ENCODE results near the gene RBM7.

Gene RBM7, protein sequence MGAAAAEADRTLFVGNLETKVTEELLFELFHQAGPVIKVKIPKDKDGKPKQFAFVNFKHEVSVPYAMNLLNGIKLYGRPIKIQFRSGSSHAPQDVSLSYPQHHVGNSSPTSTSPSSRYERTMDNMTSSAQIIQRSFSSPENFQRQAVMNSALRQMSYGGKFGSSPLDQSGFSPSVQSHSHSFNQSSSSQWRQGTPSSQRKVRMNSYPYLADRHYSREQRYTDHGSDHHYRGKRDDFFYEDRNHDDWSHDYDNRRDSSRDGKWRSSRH

DNA sequence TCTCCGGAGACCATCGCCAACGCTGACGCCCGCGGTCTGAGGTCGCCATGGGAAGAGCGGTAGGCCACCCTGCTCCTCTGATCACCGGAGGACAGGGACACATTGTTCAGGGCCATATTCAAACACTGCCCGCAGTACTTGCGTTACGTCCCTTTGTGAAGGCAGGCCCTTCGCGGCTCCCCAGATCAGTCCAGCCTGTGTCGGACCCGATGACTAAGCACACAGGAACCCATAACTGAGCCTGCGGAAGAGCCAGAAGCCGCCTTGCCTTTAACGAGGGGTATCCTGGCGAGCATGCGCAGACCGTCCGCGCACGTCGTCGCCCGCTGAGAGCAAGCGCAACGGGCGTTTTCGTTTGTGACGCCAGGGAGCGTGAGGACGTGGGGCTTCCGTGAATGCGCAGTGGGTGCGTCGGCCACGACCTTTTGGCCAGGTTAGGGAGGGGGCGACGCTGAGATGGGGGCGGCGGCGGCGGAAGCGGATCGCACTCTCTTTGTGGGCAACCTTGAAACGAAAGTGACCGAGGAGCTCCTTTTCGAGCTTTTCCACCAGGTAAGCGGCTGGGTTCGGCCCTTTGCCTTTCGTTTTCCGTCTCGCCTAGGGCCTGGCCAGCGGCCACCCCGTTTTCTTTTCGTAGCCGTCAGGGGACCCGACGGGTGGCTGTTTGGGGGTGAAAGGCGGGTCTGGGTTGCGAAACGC, at the start of gene RBM7, which contains the start of gene C11orf71:
Gene RBM7 (plus strand): TSS at position 451 of the 699 bp plus-strand sequence. CDS start 6 bp downstream, at position 457.
Gene C11orf71 (minus strand): TSS at position 296 of the 699 bp plus-strand sequence. CDS start 180 bp downstream, at position 116.
- DNase-seq (ENCODE audit: low spot score), result peak; percentile 97

DNA sequence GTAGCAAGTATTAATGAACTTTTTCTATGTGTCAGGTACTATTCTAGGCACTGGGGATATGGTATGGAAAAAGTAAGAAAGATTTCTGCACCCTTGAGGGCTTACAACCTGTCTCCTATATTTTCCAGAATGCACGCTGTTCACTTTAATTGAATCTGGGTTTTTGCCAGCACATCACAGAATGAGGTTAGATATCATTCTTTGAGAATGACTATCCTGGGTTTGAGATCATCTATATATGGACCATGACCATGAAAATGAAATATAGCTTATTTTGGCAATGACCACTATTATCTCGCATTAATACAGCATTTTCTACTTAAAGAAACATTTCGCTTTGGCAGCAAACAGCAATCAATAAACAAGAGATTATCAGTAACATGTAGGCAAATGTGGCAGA, 47.0 kb upstream of the RBM7 start:
- DNase-seq (ENCODE audit: low spot score), result no peak

DNA sequence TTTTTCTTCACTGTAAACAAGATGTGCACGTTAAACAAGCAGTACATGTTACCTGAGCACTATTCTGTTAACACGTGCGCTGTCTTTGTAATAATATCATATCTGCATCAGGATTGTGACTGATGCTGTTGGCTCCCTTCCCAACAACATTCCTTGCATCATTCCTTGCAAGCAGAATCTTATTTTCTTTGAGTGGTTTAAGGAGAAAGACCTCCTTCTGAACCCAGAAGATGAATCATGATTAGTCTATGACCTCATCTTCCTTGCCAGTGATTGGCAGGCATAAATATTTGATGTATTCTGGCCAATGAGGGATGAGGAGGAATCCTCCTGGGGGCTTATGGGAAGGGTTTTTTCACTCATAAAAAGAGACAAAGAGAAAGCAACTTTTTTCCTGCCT, 46.4 kb upstream of the RBM7 start:
- DNase-seq (ENCODE audit: low spot score), result no peak

DNA sequence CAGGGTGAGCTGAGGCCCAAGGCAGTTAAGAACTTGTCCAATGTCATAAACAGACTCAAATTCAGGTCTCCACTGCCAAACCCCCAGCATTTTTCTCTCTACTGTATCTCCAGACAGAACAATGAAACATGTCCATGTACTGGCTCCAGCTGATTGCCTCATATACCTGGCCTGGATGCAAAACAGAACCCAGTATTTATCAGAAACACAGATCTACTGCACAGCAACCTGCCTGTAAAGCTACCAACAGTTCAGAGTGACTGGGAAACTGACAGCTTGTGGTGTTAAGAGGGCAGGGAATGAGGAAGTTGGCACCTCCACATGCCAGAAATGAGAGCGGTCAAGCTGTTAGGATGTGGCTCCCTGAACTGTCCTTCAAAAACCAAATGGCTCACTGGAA, 41.8 kb upstream of the RBM7 start:
- no peak for DNase-seq (ENCODE audit: low spot score)

DNA sequence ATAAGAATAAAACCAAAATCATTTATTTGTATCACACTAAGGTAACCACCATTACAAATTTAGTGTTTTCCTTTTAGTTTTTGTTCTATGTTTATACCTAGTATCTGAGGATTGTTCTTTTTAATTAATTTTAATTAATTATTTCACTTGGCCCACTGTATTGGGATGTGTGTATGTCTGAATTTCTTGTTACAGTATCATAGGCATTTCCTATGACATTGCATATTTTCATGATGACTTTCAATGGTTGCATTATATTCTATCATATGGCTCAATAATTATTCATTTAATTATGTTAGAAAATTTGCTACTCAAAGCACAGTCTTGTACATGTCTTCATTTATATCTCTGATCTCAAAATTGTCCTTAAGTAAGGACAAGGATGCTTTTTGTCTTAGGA, 41.1 kb upstream of the RBM7 start:
- DNase-seq (ENCODE audit: low spot score), result no peak

DNA sequence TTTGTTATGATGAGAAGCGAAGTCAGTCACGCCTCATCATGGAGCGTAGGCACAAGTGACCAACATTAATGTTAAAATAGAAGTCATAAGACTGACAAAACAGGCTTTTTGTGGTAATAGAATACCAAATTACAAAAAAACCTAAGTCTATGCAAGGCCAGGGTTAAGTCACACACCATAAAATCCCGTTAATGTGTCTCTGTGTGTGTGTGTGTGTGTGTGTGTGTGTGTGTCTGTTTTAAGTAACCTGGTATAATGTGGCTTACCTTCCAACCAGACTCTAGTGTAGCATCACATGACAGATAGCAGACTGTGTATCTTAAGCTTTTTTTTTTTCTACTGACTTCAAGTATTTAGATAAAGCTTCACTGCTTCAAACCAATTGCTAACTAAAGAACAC, 38.1 kb upstream of the RBM7 start:
- no peak for DNase-seq (ENCODE audit: low spot score)

DNA sequence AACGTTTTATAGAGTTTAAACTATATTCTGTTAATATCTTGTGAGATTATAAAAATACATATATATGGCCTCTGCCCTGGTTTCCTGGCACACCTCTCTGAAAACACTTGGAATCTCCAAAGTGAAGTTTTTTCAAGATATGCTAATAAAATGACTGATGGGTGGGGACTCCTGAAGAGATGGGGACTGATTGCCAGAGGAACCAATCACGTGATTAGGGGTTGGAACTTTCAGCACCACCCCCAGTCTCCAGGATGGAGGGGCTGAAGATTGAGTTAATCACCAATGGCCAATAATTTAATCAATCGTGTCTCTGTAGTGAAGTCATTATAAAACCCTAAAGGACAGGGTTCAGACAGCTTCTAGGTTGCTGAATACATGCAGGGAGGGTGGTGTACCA, 37.5 kb upstream of the RBM7 start:
- no peak for DNase-seq (ENCODE audit: low spot score)

DNA sequence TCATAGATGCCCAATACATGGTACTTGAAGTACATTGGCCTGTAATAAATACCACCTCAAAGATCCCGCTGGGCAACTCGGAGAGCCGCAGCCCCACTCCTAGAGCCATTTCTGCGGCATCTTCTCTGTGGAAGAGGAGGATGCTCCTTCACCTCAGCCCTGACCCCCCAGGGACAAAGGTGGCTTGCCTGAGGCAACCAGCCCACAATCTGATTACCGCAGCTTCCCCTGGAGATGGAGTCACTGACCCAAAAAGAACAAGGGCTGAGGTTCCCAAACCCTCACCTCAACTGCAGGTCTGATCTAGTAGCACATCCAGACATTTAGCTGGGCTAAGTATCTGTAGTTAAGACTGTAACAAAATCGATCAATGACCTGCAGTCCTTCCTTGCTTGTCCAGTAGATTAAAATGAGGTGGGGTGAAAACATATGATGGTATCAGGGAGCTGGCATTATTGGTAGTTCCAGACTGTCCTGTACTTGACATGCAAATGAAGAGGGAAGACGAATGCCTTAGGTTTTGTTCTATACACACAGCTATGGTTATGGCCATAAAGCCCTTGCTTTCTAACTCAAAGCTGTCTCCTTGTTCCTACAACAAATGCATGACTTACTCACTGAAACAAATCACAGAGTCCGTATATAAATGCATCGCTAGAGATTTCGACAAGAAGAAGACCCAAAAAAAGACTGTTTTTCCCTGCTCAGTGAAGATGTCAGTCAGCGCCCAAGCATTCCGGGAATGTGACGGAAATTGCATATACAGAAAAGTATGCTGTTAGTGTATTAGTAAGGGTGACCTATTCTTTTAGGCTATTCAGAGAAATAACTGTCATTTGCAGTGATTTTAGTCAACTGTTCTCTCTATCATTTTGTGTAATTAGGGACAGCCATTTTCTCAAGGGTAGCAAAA, 33.9 kb upstream of the RBM7 start:
- no peak for DNase-seq (ENCODE audit: low spot score)

DNA sequence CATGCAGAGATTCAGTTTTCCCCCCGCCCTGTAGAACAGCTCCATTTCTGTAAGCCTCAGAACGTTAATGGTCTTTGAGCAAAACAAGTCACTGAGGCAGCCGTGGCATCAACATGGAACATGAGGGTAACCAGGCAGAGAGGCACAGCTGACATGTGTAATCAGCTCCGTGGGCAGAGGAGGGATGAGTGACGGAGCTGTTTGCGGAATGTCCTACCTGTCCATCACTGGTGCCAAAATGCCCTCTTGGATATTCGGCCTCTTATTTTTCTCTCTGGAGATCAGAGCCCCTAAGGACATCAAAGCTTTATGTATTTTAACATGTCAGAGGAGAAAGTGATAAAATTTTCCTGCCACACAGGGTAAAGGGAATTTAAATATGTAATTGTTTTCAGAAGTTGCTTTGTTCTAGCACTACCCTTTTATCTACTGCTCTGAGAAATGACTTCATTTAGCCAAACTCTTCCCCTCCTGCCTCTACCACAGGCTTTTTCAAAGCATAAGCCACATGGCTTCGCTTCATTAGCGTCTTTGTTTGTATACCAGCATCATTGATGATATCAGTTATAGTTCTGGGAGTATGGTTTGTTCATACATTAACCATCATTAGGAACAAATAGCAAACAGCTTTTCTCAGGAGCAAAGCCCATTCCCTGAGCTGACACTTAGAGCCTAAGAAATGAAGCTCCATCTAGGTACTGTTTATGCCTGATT, 33.1 kb upstream of the RBM7 start:
- DNase-seq (ENCODE audit: low spot score), result no peak

DNA sequence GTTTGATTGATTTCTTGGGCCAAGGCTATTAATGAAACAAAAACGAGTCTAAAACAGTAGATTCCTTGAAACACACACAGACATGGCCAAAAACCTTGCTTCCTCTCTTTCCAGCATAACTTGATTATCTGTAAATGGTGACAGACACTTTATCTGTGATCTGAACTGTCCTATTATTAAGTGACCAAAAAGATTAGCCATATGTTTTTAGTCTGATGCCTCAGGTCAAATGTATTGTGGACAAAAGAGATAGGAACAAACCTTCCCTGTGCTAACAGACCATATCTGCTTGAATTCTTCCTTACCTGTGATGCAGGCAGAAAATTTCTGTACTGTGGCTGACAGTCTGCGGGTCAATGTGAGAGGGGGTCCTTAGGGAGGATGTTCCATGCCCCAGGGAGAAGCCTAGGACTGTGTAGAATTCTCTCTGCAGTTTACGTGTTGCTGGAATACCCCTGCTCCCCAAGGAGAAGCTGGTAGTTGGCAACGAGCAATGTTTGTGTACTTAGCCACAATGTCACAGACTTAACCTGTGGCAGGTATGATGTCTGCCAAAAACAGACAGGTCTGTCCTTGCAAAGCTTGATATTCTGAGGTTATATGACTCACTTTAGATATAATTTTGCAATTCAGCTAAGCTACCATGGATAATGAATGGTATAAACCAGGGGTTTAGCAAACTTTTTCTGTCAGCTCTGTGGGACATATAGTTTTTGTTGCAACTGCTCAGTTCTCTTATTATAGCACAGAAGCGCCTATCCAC, 31.4 kb upstream of the RBM7 start:
- DNase-seq (ENCODE audit: low spot score), result no peak

DNA sequence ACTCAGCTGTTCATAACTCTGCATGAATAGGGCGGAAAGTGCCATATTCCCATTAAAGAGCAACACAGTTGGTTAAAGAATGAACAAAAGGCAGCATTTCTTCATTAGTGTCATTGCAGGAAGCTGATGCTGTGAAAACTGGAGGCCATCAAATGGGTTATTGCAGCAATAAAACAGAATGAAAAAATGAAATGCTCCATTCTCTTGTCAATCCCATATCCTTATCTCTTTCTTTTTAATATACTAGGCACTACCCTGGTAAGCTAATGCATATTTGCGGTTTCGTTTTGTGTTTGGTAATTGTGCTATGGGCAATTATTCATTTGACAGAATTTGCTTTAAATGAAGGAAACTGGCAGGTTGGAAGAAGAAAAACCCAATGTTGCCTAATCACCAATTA, 25.4 kb upstream of the RBM7 start:
- DNase-seq (ENCODE audit: low spot score), result no peak

DNA sequence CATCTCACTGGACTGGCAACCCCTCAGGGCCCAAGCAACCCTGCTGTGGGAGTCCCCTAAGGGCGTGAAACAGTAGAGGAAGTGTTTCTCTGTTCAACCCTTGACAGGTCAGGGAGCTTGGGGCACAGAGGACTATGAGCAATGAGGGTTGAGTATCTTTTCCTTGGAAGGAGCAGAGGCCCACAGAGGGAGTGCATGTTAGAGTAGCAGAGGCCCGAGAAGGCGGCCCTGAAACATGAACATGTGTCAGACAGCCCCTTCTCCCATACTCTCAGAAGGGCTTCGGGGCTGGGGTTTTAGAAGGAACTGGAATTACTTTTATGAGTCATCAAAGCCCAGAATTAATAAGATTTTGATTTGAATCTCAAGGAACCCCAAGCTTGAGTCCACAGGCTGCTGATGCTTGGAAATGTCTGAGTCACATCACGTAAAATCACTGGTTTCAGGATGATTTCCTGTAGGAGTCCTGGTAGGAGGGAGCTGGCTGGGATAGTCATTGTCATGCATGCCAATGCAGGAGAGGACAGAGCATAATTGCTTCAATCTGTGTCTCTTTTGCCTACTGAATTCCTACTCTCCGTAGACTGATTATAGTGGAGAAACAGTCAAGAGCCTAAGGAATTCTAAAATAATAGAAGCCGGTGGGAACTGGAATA, 22.7 kb upstream of the RBM7 start:
- DNase-seq (ENCODE audit: low spot score), result peak; percentile 31

DNA sequence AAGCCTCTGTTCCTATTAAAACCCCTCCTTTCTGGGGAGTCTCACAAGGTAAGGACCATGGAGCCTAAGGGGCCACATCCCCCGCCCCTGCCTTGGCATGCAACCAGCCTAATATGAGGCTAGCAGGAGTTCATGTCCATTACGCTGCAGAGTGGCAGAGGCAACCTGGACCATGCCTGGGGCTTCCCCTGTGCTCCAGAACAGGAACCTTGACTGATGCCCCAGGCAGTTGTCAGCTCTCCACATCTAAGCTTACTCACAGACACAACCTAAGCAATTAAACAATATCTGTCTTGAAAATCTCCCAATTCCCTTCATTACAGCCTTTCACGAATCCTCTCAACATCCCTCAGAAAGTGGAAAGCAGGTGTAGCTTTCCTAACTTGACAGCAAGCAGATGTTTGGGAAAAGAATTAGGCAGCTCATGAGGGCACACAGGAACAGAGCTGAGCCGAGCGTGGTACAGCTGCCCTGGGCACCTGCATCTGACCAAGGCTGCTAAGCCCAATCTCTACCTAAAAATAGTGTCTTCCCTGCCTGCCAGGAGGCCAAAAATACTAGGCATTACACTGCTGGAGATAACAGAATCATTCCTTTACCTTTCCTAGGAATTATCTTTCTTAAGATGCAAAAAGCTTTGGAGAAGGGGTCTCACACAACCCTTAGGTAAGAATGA, 20.9 kb upstream of the RBM7 start:
- no peak for DNase-seq (ENCODE audit: low spot score)

DNA sequence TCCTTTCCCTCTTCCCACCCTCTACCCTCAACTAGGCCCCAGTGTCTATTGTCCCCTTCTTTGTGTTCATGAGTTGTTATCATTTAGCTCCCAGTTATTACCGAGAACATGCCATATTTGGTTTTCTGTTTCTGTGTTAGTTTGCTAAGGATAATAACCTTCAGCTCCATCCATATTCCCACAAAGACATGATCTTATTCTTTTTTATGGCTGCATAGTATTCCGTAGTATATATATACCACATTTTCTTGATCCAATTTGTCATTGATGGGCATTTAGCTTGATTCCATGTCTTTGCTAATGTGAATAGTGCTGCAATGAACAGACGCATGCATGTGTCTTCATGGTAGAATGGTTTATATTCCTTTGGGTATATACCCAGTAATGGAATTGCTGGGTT, 18.0 kb upstream of the RBM7 start:
- DNase-seq (ENCODE audit: low spot score), result no peak

DNA sequence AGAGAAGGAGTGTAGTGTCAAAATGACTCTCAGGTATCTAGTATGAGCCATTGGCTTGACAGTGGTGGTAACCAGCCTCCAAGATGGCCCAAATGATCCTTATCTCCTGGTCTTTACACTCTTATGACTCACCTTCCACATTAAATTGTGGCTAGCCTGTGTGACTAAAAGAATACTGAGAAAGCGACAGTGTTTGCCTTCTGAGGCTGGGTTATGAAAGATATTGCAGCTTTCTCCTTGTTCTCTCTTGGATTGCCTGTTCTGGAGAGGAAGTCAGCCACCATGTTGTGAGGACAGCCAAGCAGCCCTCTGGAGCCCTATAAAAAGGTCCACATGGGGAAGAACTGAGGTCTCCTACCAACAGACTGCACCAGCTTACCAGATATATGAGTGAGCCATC, 16.0 kb upstream of the RBM7 start:
- DNase-seq (ENCODE audit: low spot score), result no peak

DNA sequence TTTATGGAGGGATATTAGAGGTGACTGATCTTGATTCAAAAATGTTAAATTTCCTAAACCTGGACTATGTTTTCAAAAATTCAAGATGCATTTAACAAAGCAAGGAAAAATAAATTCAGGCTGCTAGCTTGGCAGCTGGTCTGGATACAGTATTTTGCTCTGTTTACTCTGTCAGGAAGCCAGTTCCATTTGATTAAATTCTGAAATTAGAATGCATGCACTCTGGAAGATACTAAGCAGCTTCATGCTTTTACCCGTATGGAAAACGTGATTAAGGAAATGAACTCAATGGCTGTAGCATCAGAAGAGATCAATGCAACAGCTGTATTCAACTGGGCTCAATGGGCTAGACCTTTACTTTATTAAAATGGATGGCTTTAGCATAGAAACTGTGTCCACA, 14.3 kb upstream of the RBM7 start:
- no peak for DNase-seq (ENCODE audit: low spot score)

DNA sequence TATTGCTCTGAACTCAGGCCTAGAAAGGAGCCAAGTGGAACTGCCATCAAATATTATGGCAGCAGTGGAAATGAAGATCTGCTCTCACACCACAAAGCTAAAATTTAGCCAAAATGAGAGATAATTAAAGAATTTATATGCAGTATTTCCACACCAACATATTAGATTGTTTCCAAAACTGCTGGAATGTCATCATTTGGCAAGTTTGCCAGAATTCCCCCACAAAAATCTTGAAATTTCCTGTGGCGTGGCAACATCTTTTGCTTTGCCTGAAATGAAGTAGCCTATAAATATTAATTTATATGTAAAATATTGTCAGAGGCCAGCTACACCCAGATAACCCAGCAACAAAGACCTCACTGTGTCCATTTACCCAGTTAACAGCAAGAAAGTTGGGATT, 13.9 kb upstream of the RBM7 start:
- no peak for DNase-seq (ENCODE audit: low spot score)

DNA sequence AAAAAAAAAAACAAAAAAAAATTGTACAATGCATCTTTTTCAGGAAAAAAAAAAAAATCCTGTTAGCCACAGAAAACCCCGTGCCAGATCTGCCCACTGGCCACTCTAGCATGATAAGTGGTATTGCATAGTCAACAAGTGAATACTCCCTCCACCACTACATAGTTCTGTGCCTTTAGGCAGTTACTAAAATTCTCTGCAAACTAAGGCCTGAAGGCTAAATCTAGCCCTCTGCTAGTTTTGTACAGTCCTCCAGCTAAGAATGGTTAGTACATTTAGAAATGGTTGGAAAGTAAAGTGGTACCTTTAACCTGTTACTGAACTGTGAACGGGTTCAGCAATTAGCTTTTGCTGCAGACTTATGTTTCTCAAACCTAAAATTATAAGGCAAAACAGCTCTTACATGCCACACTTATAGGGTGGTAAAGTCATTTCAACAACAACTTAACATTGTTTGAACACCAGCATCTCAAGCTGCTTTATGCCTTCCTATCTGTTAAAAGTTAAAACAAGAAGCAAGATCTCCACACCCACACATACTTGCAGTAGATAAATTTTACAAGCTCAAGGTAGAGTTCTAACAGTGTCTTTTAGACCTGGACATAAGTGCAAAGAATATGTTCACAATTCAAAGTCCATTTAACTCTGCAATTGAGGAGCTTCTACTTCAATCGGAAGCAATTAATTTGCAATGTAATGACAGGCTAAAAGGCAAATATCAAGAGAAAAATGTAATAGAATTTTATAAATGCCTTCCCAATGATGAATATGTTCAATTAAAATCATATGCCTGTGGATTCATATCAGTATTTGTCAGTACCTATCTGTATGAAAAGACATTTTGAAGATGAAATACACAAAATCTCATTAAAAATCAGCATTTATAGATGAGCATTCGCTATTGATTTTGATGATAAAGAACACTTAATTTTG, 7.5 kb upstream of the RBM7 start:
- no peak for DNase-seq (ENCODE audit: low spot score)

DNA sequence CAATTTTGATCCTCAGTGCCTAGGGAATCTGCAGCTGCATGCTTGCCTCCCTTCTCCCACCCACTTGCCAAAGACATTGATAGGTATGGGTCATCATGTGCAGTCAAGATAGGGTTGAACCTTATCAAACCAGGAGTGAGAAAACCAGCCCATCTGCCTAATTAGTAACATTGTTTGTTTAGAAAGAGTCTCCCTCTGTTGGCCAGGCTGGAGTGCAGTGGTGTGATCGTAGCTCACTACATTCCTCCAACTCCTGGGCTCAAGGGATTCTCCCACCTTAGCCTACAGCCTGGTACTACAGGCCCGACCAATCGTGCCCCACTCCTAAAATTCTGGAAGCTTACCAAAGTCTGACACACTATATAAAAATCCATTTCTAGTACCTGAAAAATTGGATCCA, 4.7 kb upstream of the RBM7 start:
- no peak for DNase-seq (ENCODE audit: low spot score)
